NOMO-1 treated with DMSO at 0.1 percent for 48 hours (cell line): ENCODE results near the gene GREB1.

ENCODE experiments used
- DNase-seq: peaks from one replicate; lab custom pipeline; 2025; ENCODE audit not compliant: unreplicated experiment; lab: John Stamatoyannopoulos, UW

Gene GREB1

GRCh38 chr2:11559066-11559785 is 25.4 kb downstream of the GREB1 start:
- no peak for DNase-seq

- no peak for DNase-seq
Observed at GRCh38 chr2:11559786-11560155, 25.9 kb downstream of the GREB1 start.

- no peak for DNase-seq
Observed at GRCh38 chr2:11560806-11561205, 27.0 kb downstream of the GREB1 start.

GRCh38 chr2:11562011-11562410 is 28.2 kb downstream of the GREB1 start:
- no peak for DNase-seq

GRCh38 chr2:11562476-11562875 is 28.6 kb downstream of the GREB1 start:
- DNase-seq, result no peak

GRCh38 chr2:11563784-11564666 is 30.2 kb downstream of the GREB1 start:
- DNase-seq, result no peak

GRCh38 chr2:11564816-11565567 is 31.1 kb downstream of the GREB1 start:
- DNase-seq, result no peak

GRCh38 chr2:11566383-11566782 is 32.5 kb downstream of the GREB1 start:
- no peak for DNase-seq

- DNase-seq, result no peak
Observed at GRCh38 chr2:11567631-11568031, 33.8 kb downstream of the GREB1 start.

- no peak for DNase-seq
Observed at GRCh38 chr2:11568436-11568835, 34.6 kb downstream of the GREB1 start.

GRCh38 chr2:11569636-11570035 is 35.8 kb downstream of the GREB1 start:
- no peak for DNase-seq

GRCh38 chr2:11571170-11571569 is 37.3 kb downstream of the GREB1 start:
- DNase-seq, result no peak

GRCh38 chr2:11572996-11573395 is 39.2 kb downstream of the GREB1 start:
- DNase-seq, result no peak

- no peak for DNase-seq
Observed at GRCh38 chr2:11573418-11574175, 39.8 kb downstream of the GREB1 start.

GRCh38 chr2:11574176-11575046 is 40.6 kb downstream of the GREB1 start:
- DNase-seq, result no peak

GRCh38 chr2:11576398-11576797 is 42.6 kb downstream of the GREB1 start:
- no peak for DNase-seq

- no peak for DNase-seq
Observed at GRCh38 chr2:11577101-11577883, 43.4 kb downstream of the GREB1 start.

GRCh38 chr2:11578081-11578948 is 44.5 kb downstream of the GREB1 start:
- no peak for DNase-seq
